GM21717 (cell line): ENCODE results near the gene MAD1L1.

Source experiments
- ATAC-seq: cut with Tn5 transposase; IDR thresholded peaks from one replicate; pipeline ENCODE4 v1.9.1; 2021; ENCODE audit warnings: mild to moderate bottlenecking, moderate library complexity; ENCODE audit not compliant: unreplicated experiment

The MAD1L1 gene

GRCh38 chr7:2258661-2259365 is 26.1 kb upstream of the MAD1L1 start:
- ATAC-seq = peak; percentile 71

GRCh38 chr7:2257651-2258050 is 24.9 kb upstream of the MAD1L1 start:
- ATAC-seq = no peak

DNA sequence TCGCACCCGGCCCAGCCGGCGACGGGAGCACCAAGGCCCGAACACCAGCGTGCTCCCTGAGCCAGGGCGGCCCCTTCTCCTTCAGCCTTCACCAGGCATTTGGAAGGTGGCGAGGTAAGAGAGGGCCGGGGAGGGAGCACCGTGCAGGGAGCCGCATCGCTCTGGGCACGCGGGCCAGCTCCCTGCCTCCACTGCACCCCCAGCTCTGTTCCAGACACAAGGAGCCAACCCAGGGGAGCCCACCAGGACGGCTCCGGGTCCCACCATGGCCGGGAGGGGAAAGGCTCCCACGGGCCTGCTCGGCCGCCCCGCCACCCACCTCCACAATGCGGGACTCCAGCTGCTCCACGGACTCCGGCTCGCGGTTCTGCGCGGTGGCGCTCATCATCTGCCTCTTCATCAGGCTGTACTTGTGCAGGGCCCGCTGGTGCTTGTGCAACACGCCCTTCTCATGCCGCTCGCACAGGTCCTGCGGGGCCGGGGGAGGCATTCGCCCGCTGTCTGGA is 24.4 kb upstream of the MAD1L1 start:
- no peak for ATAC-seq

GRCh38 chr7:2256306-2257045 is 23.7 kb upstream of the MAD1L1 start:
- no peak for ATAC-seq

GRCh38 chr7:2255145-2256139 is 22.7 kb upstream of the MAD1L1 start:
- no peak for ATAC-seq

- ATAC-seq = no peak
These were observed 21.8 kb upstream of the MAD1L1 start for GRCh38 chr7:2254429-2255144.

- ATAC-seq = no peak
These were observed 20.9 kb upstream of the MAD1L1 start for GRCh38 chr7:2253525-2254244.

GRCh38 chr7:2253021-2253420 is 20.3 kb upstream of the MAD1L1 start:
- no peak for ATAC-seq

DNA sequence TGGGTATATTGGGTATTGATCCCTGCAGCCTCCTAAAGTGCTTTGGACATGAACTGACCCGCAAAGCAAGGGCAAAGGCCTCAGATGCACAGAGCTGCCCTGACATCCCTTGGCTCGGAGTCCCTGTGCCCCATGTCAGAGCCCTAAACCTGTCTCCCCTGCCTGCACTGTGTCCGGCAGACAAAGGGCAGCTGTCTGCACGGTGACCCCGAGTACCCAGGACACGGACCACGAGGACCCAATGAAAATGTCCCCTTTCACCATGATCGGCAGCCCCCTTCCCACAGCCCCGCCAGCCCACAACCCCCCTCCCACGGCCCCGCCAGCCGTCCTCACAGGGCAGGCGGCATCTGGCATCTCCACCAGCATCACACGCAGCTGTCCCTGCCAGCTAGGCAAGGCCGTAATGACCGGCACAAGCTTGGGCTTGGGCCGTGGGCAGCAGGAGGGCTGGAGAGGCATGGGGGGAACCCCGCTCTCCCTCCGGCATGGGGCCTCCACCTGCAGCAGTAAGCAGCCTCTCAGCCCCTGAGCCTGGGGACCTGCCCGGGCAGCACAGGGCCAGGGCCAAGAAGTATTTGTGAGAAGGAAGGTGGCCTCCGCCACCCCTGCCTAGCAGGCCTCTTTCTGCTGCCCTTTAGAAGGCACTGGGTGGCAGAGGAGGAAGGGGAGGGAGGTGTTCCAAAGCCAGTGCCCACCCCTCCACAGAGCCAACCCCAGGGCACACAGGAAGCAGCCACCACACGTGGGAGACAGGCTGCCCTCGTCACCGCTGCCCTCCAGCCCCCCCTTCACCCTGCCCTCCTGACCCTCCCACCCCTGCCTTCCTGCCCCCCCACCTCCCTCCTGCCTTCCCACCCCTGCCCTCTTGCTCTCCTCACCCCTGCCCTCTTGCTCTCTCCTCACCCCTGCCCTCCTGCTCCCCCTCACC is 19.4 kb upstream of the MAD1L1 start:
- no peak for ATAC-seq

DNA sequence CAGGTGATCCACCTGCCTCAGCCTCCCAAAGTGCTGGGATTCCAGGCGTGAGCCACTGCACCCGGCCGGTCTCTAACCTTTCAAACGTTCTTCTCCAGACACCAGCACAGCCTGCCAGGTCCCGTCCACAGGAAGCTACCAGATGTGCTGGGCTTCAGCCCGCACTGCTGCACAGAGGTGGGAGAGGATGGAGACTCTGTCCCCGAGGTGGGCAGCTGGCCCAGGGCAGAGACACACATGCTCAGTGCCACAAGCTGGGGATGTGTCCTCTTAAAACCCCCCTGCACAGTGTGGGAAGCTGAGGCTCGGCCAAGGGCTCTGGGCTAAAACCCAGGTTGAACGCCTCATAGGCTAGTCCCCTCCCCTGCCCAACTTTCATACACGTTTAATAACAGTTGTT is 18.6 kb upstream of the MAD1L1 start:
- no peak for ATAC-seq

GRCh38 chr7:2249744-2250323 is 17.1 kb upstream of the MAD1L1 start:
- ATAC-seq = no peak

GRCh38 chr7:2248984-2249694 is 16.4 kb upstream of the MAD1L1 start:
- no peak for ATAC-seq

- ATAC-seq = no peak
These were observed 14.6 kb upstream of the MAD1L1 start for GRCh38 chr7:2247141-2247995.

GRCh38 chr7:2245883-2246675 is 13.3 kb upstream of the MAD1L1 start:
- no peak for ATAC-seq

GRCh38 chr7:2244404-2244995 is 11.8 kb upstream of the MAD1L1 start:
- ATAC-seq = no peak

DNA sequence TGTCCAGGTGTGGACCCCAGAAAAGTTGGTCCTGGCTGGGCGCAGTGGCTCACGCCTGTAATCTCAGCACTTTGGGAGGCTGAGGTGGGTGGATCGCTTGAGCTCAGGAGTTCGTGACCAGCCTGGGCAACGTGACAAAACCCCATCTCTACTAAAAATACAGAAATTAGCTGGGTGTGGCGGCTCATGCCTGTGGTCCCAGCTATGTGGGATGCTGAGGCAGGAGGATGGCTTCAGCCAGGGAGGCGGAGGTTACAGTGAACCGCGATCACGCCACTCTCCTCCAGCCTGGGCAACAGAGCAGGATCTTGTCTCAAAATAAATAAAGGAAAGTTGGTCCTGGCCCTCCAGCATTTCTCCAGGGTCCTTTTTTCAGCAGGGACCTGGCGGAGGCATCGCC is 10.7 kb upstream of the MAD1L1 start:
- ATAC-seq = no peak
